ENCODE data around the gene ZNHIT6.

ZNHIT6 gene

GRCh38 chr1:85683292-85684025 lies 24.8 kb downstream of the ZNHIT6 start:
- no peak for TF ChIP-seq CTCF (IDR thresholded peaks at IDR 0.05; ENCODE audit: low read depth, low read length)
- no peak overlapping the region for H3K4me3 ChIP-seq (ENCODE audit: low read depth, low read length)

- no peak overlapping the region for H3K4me3 ChIP-seq (ENCODE audit: low read depth, low read length)
- TF ChIP-seq CTCF (IDR thresholded peaks at IDR 0.05; ENCODE audit: low read depth, low read length), result no peak
Measured at GRCh38 chr1:85681087-85681486, 27.1 kb downstream of the ZNHIT6 start.

GRCh38 chr1:85678193-85678592 lies 30.0 kb downstream of the ZNHIT6 start:
- TF ChIP-seq CTCF (IDR thresholded peaks at IDR 0.05; ENCODE audit: low read depth, low read length), result no peak
- H3K4me3 ChIP-seq (ENCODE audit: low read depth, low read length), result no peak overlapping the region

- no peak for TF ChIP-seq CTCF (IDR thresholded peaks at IDR 0.05; ENCODE audit: low read depth, low read length)
Measured at GRCh38 chr1:85677656-85678055, 30.6 kb downstream of the ZNHIT6 start.

GRCh38 chr1:85672031-85672660 lies 36.1 kb downstream of the ZNHIT6 start:
- H3K4me3 ChIP-seq (ENCODE audit: low read depth, low read length), result no peak overlapping the region
- no peak for TF ChIP-seq CTCF (IDR thresholded peaks at IDR 0.05; ENCODE audit: low read depth, low read length)

More at GRCh38 chr1:85677656-85678055, 30.6 kb downstream of the ZNHIT6 start:
- no peak overlapping the region for H3K4me3 ChIP-seq (ENCODE audit: low read depth, low read length)

GRCh38 chr1:85665932-85666331 lies 42.3 kb downstream of the ZNHIT6 start:
- no peak for TF ChIP-seq CTCF (IDR thresholded peaks at IDR 0.05; ENCODE audit: low read depth, low read length)
- H3K4me3 ChIP-seq (ENCODE audit: low read depth, low read length), result no peak overlapping the region

- no peak overlapping the region for H3K4me3 ChIP-seq (ENCODE audit: low read depth, low read length)
- no peak for TF ChIP-seq CTCF (IDR thresholded peaks at IDR 0.05; ENCODE audit: low read depth, low read length)
Measured at GRCh38 chr1:85663382-85663781, 44.9 kb downstream of the ZNHIT6 start.
